Testis (tissue), 3 donors: Measurements from ENCODE around the gene ANKRD12. TPM values are rescaled to one million over a fixed set of nuclear protein-coding genes. Genes with fewer than 3 reads are reported as not detected.

Source experiments
- DNase-seq: peaks from one replicate; pipeline ENCODE4 v3.0.0-alpha.2; 2019
- H3K27ac ChIP-seq, 2 donors: fragments of 200-600 bp; sonication (generic); one replicate each; pipeline ENCODE4 v1.5.1; 2019
- H3K27me3 ChIP-seq: fragments of 200-600 bp; sonication (generic); one replicate; pipeline ENCODE4 v1.5.1; 2019
- H3K36me3 ChIP-seq: fragments of 200-600 bp; sonication (generic); one replicate; pipeline ENCODE4 v1.5.1; 2017; ENCODE audit warnings: low read depth; ENCODE audit errors: missing control alignments
- H3K4me1 ChIP-seq: fragments of 200-600 bp; sonication (generic); one replicate; pipeline ENCODE4 v1.5.1; 2019
- H3K4me3 ChIP-seq, 2 donors: fragments of 200-600 bp; sonication (generic); one replicate each; pipeline ENCODE4 v1.5.1; 2017 to 2019
- H3K9me3 ChIP-seq: fragments of 200-600 bp; sonication (generic); one replicate; pipeline ENCODE4 v1.5.1; 2017
- POLR2A ChIP-seq: fragments of 450-650 bp; IDR thresholded peaks from one replicate; pipeline ENCODE4 v1.6.1; 2017; ENCODE audit warnings: antibody characterized with exemption, mild to moderate bottlenecking, moderate library complexity
- WGBS, 2 donors: methylation state at CpG; one replicate each; pipeline ENCODE4 v1.1.5; 2018; 5-methylcytosine and 5-hydroxymethylcytosine counted together
- intact Hi-C: fragments of 100-400 bp; cut with DNase I; formaldehyde crosslinking; loops from one replicate; pipeline ENCODE4 v1.15.1; 2023; ENCODE audit warnings: low total_unique reads
- polyA plus RNA-seq: library from polyadenylated mRNA; stranded (reverse); fragments of 350-450 nt; fragmentation: Illumina TruSeq; extraction: RNeasy Lipid Tissue Mini Kit (QIAGEN cat#74804); gene quantifications from one replicate; pipeline ENCODE4 v1.2.3, GENCODE V29; 2014; ENCODE audit warnings: low read depth, low replicate concordance; ENCODE audit not compliant: insufficient read depth
- total RNA-seq, 2 donors: library from RNA; depleted of rRNA; stranded (reverse); fragments of >200 nt; gene quantifications; one replicate each; pipeline ENCODE4 v1.2.3, GENCODE V29; 2016
- TF ChIP-seq, protein P1 (sequence below), 3 experiments: fragments of 450-650 bp in 2 of 3; fragments of 200-600 bp in 1 of 3; sonication (generic) in 1 of 3; IDR thresholded peaks; one replicate each; pipeline ENCODE4 v1.5.1; 2016 to 2019; ENCODE audit warnings: antibody characterized with exemption in 3 of 3, mild to moderate bottlenecking in 2 of 3, moderate library complexity in 1 of 3

The ANKRD12 gene
- total and polyA plus RNA-seq, 3 donors from 2014 or later: 4.5 to 59.7 (median 58.5) TPM

DNA sequence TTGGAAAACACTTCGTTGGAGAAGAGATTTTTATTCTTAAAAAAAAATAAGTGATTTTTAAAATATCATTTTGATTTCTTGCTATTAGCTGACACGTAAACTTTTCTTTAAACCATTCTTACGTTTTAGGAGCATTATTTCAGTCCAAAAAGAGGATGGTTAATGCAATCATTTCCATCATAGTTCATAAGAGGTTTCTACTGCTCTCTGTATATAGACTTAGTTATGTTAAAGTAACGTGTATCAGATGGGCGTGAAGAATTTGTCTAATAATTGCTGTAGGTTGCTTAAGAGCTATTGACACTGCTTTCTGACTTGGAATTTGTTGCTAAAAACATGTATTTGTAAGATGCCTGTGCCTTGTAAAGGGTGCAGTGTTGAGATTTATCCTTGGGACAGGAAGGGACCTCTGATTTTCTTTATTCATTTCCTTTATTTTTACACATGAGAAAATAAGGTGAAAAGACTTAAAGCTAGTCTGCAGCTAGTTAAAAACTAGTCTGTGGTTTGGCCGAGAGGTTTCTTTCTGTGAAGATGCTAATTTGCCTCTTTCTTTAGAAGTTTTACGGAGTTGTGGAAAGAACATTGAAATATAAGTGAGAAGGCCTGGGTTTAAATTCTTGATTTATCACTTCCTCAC lies 2.9 kb downstream of the ANKRD12 start:
- Histone ChIP-seq H3K36me3 (no peaks in the 10 kb centered on the region), H3K4me3 (no peak overlapping the region), H3K4me1 (peaks cover 24% of the 10 kb centered on the region), H3K27ac (peak overlapping the region in 1 of 2 donors; percentile 99), H3K9me3 (no peaks in the 10 kb centered on the region), H3K27me3 (no peaks in the 10 kb centered on the region)
- 24 to 37% methylated on average over 7 of the region's 7 CpGs for WGBS, 2 donors
- DNase-seq: no peak
- intact Hi-C loops: no loop called here
- TF ChIP-seq, protein P1, sequence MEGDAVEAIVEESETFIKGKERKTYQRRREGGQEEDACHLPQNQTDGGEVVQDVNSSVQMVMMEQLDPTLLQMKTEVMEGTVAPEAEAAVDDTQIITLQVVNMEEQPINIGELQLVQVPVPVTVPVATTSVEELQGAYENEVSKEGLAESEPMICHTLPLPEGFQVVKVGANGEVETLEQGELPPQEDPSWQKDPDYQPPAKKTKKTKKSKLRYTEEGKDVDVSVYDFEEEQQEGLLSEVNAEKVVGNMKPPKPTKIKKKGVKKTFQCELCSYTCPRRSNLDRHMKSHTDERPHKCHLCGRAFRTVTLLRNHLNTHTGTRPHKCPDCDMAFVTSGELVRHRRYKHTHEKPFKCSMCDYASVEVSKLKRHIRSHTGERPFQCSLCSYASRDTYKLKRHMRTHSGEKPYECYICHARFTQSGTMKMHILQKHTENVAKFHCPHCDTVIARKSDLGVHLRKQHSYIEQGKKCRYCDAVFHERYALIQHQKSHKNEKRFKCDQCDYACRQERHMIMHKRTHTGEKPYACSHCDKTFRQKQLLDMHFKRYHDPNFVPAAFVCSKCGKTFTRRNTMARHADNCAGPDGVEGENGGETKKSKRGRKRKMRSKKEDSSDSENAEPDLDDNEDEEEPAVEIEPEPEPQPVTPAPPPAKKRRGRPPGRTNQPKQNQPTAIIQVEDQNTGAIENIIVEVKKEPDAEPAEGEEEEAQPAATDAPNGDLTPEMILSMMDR (IDR thresholded peaks at IDR 0.05): no peak
- no peak for TF ChIP-seq POLR2A

DNA sequence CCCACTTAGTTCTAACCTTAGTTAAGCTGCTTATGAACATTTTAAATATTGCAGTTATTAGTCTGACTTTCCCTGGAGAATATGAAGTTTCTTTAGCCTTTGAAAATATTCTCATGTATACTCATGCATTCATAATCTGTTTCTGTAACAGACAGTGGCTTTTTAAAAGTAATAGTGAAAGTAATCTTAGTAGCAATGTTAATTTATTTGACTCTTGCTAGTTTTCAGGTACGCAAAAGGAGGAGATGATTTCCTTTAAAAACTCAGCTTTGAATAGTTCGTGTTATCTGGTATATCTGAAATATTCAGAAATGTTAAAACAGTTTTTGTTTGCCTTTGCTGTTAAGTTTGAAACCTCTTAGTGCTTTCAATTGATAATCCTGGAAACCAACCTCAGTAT lies 3.8 kb downstream of the ANKRD12 start:
- 33 to 46% methylated on average over 2 of the region's 2 CpGs for WGBS, 2 donors
- TF ChIP-seq POLR2A: no peak
- TF ChIP-seq, protein P1 (IDR thresholded peaks at IDR 0.05): no peak
- peak overlapping the region in 1 of 2 donors; percentile 21 for H3K27ac ChIP-seq
- no peaks in the 10 kb centered on the region for H3K9me3 ChIP-seq
- no peak overlapping the region for H3K4me3 ChIP-seq
- no peaks in the 10 kb centered on the region for H3K27me3 ChIP-seq
- DNase-seq: no peak
- H3K4me1 ChIP-seq: peaks cover 24% of the 10 kb centered on the region
- H3K36me3 ChIP-seq: no peaks in the 10 kb centered on the region
- intact Hi-C loops: no loop called here

DNA sequence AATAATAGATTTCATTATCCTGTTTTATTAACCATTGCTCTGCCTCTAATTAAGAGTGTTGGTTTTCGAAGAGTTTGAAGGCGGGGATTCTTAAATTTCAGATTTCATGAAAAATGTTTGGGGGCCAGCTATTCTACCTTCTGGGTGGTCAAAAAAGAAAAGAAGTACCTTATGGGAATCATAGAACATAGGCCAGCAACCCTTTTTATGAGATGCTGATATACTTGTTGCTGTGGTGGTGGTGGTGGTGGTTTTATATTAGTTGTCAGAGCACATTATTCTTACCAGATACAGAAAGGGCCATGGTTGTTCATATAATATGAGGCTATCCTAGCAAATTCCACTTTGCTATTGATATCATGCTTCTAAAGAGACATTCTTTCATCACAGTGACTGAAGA lies 4.4 kb downstream of the ANKRD12 start:
- DNase-seq: no peak
- H3K4me1 ChIP-seq: peaks cover 24% of the 10 kb centered on the region
- intact Hi-C loops: no loop called here
- H3K27ac ChIP-seq: no peak overlapping the region
- WGBS, 2 donors: 84 to 89% methylated on average over 2 of the region's 2 CpGs
- no peak for TF ChIP-seq POLR2A
- TF ChIP-seq, protein P1 (IDR thresholded peaks at IDR 0.05): no peak
- H3K27me3 ChIP-seq: no peaks in the 10 kb centered on the region
- H3K4me3 ChIP-seq: no peak overlapping the region
- H3K36me3 ChIP-seq: no peaks in the 10 kb centered on the region
- no peaks in the 10 kb centered on the region for H3K9me3 ChIP-seq

DNA sequence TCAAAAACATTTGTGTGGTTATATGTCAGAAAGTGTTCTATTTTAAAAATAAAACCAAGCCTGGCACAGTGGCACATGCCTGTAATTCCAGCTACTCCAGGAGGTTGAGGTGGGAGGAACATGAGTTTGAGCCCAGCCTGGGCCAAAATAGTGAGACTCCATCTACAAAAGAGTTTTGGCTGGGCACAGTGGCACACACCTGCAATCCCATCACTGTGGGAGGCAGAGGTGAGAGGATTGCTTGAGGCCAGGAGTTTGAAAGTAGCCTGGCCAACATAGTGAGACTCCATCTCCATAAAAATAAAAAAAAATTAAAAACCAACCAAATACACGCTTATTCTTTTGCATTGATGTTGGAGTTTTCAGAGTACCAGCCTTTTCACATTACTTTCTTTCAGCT lies 9.6 kb downstream of the ANKRD12 start:
- H3K36me3 ChIP-seq: no peaks in the 10 kb centered on the region
- no peak overlapping the region for H3K4me3 ChIP-seq
- 84 to 95% methylated on average over 1 of the region's 1 CpG for WGBS, 2 donors
- H3K4me1 ChIP-seq: peaks cover 22% of the 10 kb centered on the region
- no peaks in the 10 kb centered on the region for H3K9me3 ChIP-seq
- intact Hi-C loops: no loop called here
- H3K27me3 ChIP-seq: no peaks in the 10 kb centered on the region
- H3K27ac ChIP-seq: no peak overlapping the region
- TF ChIP-seq, protein P1 (IDR thresholded peaks at IDR 0.05): no peak
- no peak for TF ChIP-seq POLR2A
- no peak for DNase-seq
